Activated CD4-positive, CD25-positive, alpha-beta regulatory T cell treated with anti-CD3 and anti-CD28 coated beads, Interleukin-2, amount 50 U/mL, for 72 hours (primary cell): ENCODE results near the gene CLIC6.

Experiments
- DNase-seq: peaks from one replicate; pipeline ENCODE4 v3.0.0; 2021

CLIC6 gene

GRCh38 chr21:34730756-34731445 lies 62.1 kb downstream of the CLIC6 start:
- no peak for DNase-seq

- no peak for DNase-seq
Measured at GRCh38 chr21:34732388-34732821, 63.6 kb downstream of the CLIC6 start.

- no peak for DNase-seq
Measured at GRCh38 chr21:34733852-34734251, 65.1 kb downstream of the CLIC6 start.

GRCh38 chr21:34734696-34735095 lies 65.9 kb downstream of the CLIC6 start:
- no peak for DNase-seq

- DNase-seq, result no peak
Measured at GRCh38 chr21:34736116-34736874, 67.5 kb downstream of the CLIC6 start.

GRCh38 chr21:34737115-34737514 lies 68.3 kb downstream of the CLIC6 start:
- no peak for DNase-seq

GRCh38 chr21:34740198-34740597 lies 71.4 kb downstream of the CLIC6 start:
- DNase-seq, result no peak

- no peak for DNase-seq
Measured at GRCh38 chr21:34743285-34743684, 74.5 kb downstream of the CLIC6 start.

- no peak for DNase-seq
Measured at GRCh38 chr21:34743831-34744230, 75.0 kb downstream of the CLIC6 start.

GRCh38 chr21:34744801-34745200 lies 76.0 kb downstream of the CLIC6 start:
- no peak for DNase-seq

- peak; percentile 46 for DNase-seq
Measured at GRCh38 chr21:34745557-34746255, 76.9 kb downstream of the CLIC6 start.

GRCh38 chr21:34748862-34749261 lies 80.1 kb downstream of the CLIC6 start:
- no peak for DNase-seq

- no peak for DNase-seq
Measured at GRCh38 chr21:34754690-34755647, 86.2 kb downstream of the CLIC6 start.

- no peak for DNase-seq
Measured at GRCh38 chr21:34761758-34762330, 93.0 kb downstream of the CLIC6 start.

- DNase-seq, result no peak
Measured at GRCh38 chr21:34762786-34763185, 94.0 kb downstream of the CLIC6 start.

GRCh38 chr21:34764715-34765284 lies 96.0 kb downstream of the CLIC6 start:
- DNase-seq, result no peak

- DNase-seq, result no peak
Measured at GRCh38 chr21:34765619-34766018, 96.8 kb downstream of the CLIC6 start.

GRCh38 chr21:34766862-34767261 lies 98.1 kb downstream of the CLIC6 start:
- no peak for DNase-seq
